Stimulated activated CD4-positive, alpha-beta T cell treated with anti-CD3 and anti-CD28 coated beads, Interleukin-2, amount 100 ng/mL, for 48 hours (primary cell): Measurements from ENCODE around the gene CREBBP.
A peak's percentile ranks its signal among the peaks of the same experiment; 100 is the strongest.
"Not testable (repeated sequence)": the region's sequence is repeated elsewhere in the genome, so short reads cannot be mapped to it uniquely, and the experiment has no call there.

Experiments used
- DNase-seq, 2 donors: peaks; one replicate each; pipeline ENCODE4 v3.0.0-alpha.2; 2020

CREBBP gene

GRCh38 chr16:3880623-3881498, at the start of gene CREBBP:
TSS of gene CREBBP (minus strand) at chr16:3880713. CDS start at chr16:3879916, 797 bp downstream.
- DNase-seq: peak; percentile 78 to 83

- DNase-seq: not testable (repeated sequence)
Observed at GRCh38 chr16:3927147-3927546, 46.6 kb upstream of the CREBBP start.

- no peak for DNase-seq
Observed at GRCh38 chr16:3924763-3925162, 44.2 kb upstream of the CREBBP start.

- no peak for DNase-seq
Observed at GRCh38 chr16:3922241-3922640, 41.7 kb upstream of the CREBBP start.

- no peak for DNase-seq
Observed at GRCh38 chr16:3920206-3920605, 39.7 kb upstream of the CREBBP start.

GRCh38 chr16:3919413-3919812, 38.9 kb upstream of the CREBBP start:
- no peak for DNase-seq

GRCh38 chr16:3915426-3916260, 35.1 kb upstream of the CREBBP start:
- no peak for DNase-seq

- DNase-seq: no peak
Observed at GRCh38 chr16:3912897-3913296, 32.4 kb upstream of the CREBBP start.

GRCh38 chr16:3912373-3912772, 31.9 kb upstream of the CREBBP start:
- DNase-seq: no peak

- DNase-seq: not testable (repeated sequence)
Observed at GRCh38 chr16:3911741-3912140, 31.2 kb upstream of the CREBBP start.

- no peak for DNase-seq
Observed at GRCh38 chr16:3909791-3910583, 29.5 kb upstream of the CREBBP start.

GRCh38 chr16:3908951-3909437, 28.5 kb upstream of the CREBBP start:
- DNase-seq: no peak

- no peak for DNase-seq
Observed at GRCh38 chr16:3907586-3907985, 27.1 kb upstream of the CREBBP start.

GRCh38 chr16:3906363-3906762, 25.9 kb upstream of the CREBBP start:
- DNase-seq: no peak

- DNase-seq: no peak
Observed at GRCh38 chr16:3904875-3905274, 24.4 kb upstream of the CREBBP start.

GRCh38 chr16:3890091-3890490, 9.6 kb upstream of the CREBBP start:
- no peak for DNase-seq

- no peak for DNase-seq
Observed at GRCh38 chr16:3889059-3889458, 8.5 kb upstream of the CREBBP start.

GRCh38 chr16:3885999-3886398, 5.5 kb upstream of the CREBBP start:
- not testable (repeated sequence) for DNase-seq

- no peak for DNase-seq
Observed at GRCh38 chr16:3884398-3884797, 3.9 kb upstream of the CREBBP start.

- DNase-seq: no peak
Observed at GRCh38 chr16:3882531-3882930, 2.0 kb upstream of the CREBBP start.

GRCh38 chr16:3881499-3881990, 1.0 kb upstream of the CREBBP start:
- DNase-seq: no peak

GRCh38 chr16:3879887-3880564, 487 bp downstream of the CREBBP start:
- DNase-seq: peak; percentile 53 to 66
